IPS-NIHi11 (cell line): Measurements from ENCODE around the gene NECTIN1.

Source experiments
- DNase-seq: peaks from one replicate; pipeline ENCODE4 v3.0.0; 2012; ENCODE audit warnings: mixed read lengths, low spot score

NECTIN1 gene

GRCh38 chr11:119728651-119729580 is at the start of gene NECTIN1:
Gene NECTIN1 (minus strand): TSS chr11:119729200. CDS start chr11:119728553, 647 bp downstream.
- DNase-seq: peak; percentile 91

GRCh38 chr11:119778391-119779194 is 49.6 kb upstream of the NECTIN1 start:
- no peak for DNase-seq

- no peak for DNase-seq
These were observed 48.9 kb upstream of the NECTIN1 start for GRCh38 chr11:119777940-119778339.

GRCh38 chr11:119776651-119777050 is 47.7 kb upstream of the NECTIN1 start:
- DNase-seq: no peak

GRCh38 chr11:119776031-119776636 is 47.1 kb upstream of the NECTIN1 start:
- DNase-seq: no peak

- DNase-seq: peak; percentile 74
These were observed 45.3 kb upstream of the NECTIN1 start for GRCh38 chr11:119774172-119774763.

GRCh38 chr11:119772641-119773415 is 43.8 kb upstream of the NECTIN1 start:
- DNase-seq: no peak

- no peak for DNase-seq
These were observed 43.1 kb upstream of the NECTIN1 start for GRCh38 chr11:119772076-119772475.

- DNase-seq: no peak
These were observed 42.3 kb upstream of the NECTIN1 start for GRCh38 chr11:119771172-119771770.

GRCh38 chr11:119765628-119766027 is 36.6 kb upstream of the NECTIN1 start:
- DNase-seq: no peak

- DNase-seq: no peak
These were observed 35.3 kb upstream of the NECTIN1 start for GRCh38 chr11:119764108-119764868.

GRCh38 chr11:119763071-119763728 is 34.2 kb upstream of the NECTIN1 start:
- DNase-seq: no peak

- no peak for DNase-seq
These were observed 30.9 kb upstream of the NECTIN1 start for GRCh38 chr11:119759747-119760412.

GRCh38 chr11:119759324-119759723 is 30.3 kb upstream of the NECTIN1 start:
- no peak for DNase-seq

- no peak for DNase-seq
These were observed 29.3 kb upstream of the NECTIN1 start for GRCh38 chr11:119758291-119758690.

GRCh38 chr11:119757378-119757777 is 28.4 kb upstream of the NECTIN1 start:
- no peak for DNase-seq

- DNase-seq: no peak
These were observed 27.3 kb upstream of the NECTIN1 start for GRCh38 chr11:119756169-119756865.

GRCh38 chr11:119755356-119756071 is 26.5 kb upstream of the NECTIN1 start:
- no peak for DNase-seq
